Stimulated activated memory B cell treated with anti-CD40 and anti-IgM and Interleukin-4, amounts not matched to agents 10 μg/mL and 1 μg/mL and 100 μg/mL, for 72 hours (primary cell): ENCODE results near the gene PPFIA4.
A peak's percentile ranks its signal among the peaks of the same experiment; 100 is the strongest.
"Not testable (repeated sequence)": the region's sequence is repeated elsewhere in the genome, so short reads cannot be mapped to it uniquely, and the experiment has no call there.

Experiments
- ATAC-seq: fragments of 150-1000 bp; cut with Tn5 transposase; 2 replicates; pipeline ENCODE4 v1.10.0; 2021
- H3K27ac Mint-ChIP-seq: one replicate; pipeline ENCODE4 v1.8.0; 2022; ENCODE audit warnings: mild to moderate bottlenecking, mixed read lengths
- H3K27me3 Mint-ChIP-seq: one replicate; pipeline ENCODE4 v1.8.0; 2022; ENCODE audit warnings: mixed read lengths
- H3K36me3 Mint-ChIP-seq: one replicate; pipeline ENCODE4 v1.8.0; 2022; ENCODE audit warnings: mixed read lengths
- H3K4me1 Mint-ChIP-seq: one replicate; pipeline ENCODE4 v1.8.0; 2022; ENCODE audit warnings: mixed read lengths
- H3K4me3 Mint-ChIP-seq: one replicate; pipeline ENCODE4 v1.8.0; 2022; ENCODE audit warnings: mild to moderate bottlenecking, moderate library complexity, mixed read lengths
- H3K9me3 Mint-ChIP-seq: one replicate; pipeline ENCODE4 v1.8.0; 2022; ENCODE audit warnings: mixed read lengths

The PPFIA4 gene

GRCh38 chr1:203026031-203026665 is at the start of gene PPFIA4:
Gene PPFIA4 (plus strand): TSS chr1:203026491. CDS start chr1:203039009, 12,518 bp downstream.
- Mint-ChIP-seq H3K27me3 (peaks cover 8% of the 10 kb centered on the region), H3K27ac (peak within 1 kb of the TSS; percentile 53), H3K36me3 (peaks cover 37% of the 10 kb centered on the region), H3K9me3 (peaks cover 5% of the 10 kb centered on the region), H3K4me1 (peaks cover 10% of the 10 kb centered on the region), H3K4me3 (peak within 1 kb of the TSS; percentile 68)
- peak; percentile 92 for ATAC-seq

DNA sequence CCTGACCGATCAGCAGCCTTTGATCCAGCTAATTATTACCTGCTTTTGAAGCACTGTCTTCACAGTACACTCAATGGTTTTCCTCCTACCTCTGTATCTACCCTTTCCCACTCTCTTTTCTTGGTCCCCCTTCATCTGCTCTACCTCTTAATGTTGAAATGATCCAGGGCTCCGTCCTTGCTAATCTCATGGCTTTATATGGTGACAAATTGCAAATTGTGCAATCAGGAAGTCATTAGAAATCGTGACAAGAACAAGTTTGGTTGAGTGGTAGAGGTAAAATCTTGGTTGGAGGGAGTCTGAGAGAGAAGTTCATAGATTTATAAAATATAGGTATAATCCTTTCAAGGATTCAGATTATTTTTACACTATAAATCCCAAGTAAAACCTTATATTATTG is 49.7 kb upstream of the PPFIA4 start:
- Mint-ChIP-seq H3K27ac (no peak overlapping the region), H3K27me3 (peaks cover 20% of the 10 kb centered on the region), H3K4me1 (no peaks in the 10 kb centered on the region), H3K36me3 (no peaks in the 10 kb centered on the region), H3K4me3 (no peak overlapping the region), H3K9me3 (no peaks in the 10 kb centered on the region)
- ATAC-seq: no peak

DNA sequence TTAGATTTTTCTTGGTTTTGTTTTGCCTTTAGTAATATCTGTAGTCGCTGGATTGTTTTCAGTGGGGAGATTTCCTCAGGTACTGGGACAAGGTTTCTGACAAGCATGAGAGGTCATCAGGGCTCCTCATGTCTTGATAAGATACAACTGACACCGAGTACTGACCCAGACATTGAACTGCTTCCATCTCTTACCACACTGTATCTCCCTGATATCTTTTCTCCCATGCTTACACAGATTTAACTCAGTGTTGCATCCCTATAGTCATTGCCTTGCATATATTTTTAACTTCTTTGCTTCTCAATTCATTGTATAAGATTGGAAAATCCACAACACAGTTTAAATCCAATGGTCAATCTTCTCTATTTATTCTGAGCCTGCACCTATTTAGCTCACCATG is 46.8 kb upstream of the PPFIA4 start:
- no peak for ATAC-seq
- Mint-ChIP-seq H3K9me3 (no peaks in the 10 kb centered on the region), H3K27ac (no peak overlapping the region), H3K4me1 (no peaks in the 10 kb centered on the region), H3K36me3 (no peaks in the 10 kb centered on the region), H3K4me3 (no peak overlapping the region), H3K27me3 (peaks cover 20% of the 10 kb centered on the region)

GRCh38 chr1:202981939-202982338 is 44.4 kb upstream of the PPFIA4 start:
- no peaks in the 10 kb centered on the region for H3K9me3 Mint-ChIP-seq
- no peaks in the 10 kb centered on the region for H3K4me1 Mint-ChIP-seq
- no peak overlapping the region for H3K27ac Mint-ChIP-seq
- no peaks in the 10 kb centered on the region for H3K36me3 Mint-ChIP-seq
- ATAC-seq: no peak
- H3K4me3 Mint-ChIP-seq: no peak overlapping the region
- H3K27me3 Mint-ChIP-seq: peaks cover 26% of the 10 kb centered on the region

DNA sequence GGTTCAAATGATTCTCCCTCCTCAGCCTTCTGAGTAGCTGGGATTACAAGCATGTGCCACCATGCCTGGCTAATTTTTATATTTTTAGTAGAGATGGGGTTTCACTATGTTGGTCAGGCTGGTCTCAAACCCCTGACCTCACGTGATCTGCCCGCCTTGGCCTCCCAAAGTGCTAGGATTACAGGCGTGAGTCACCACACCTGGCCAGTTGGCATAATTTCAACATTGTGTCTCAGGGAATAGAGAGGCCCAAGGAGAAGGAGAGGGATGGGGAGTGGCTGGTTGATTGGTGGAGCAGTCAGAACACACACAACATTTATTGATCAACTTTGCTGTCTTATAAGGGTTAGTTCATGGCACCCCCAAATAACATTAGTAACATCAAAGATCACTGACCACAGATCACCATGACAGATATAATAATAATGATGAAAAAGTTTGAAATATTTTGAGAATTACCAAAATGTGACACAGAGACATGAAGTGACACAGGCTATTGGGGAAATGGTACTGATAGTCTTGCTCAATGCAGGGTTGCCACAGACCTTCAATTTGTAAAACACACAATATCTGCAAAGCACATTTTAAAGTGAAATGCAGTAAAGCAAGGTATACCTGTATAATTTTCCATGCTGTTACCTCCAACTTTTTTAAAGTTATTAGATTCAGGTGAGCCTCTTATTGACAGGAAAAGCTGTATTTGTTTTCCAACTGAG is 43.4 kb upstream of the PPFIA4 start:
- Mint-ChIP-seq H3K27me3 (peaks cover 30% of the 10 kb centered on the region), H3K36me3 (no peaks in the 10 kb centered on the region), H3K4me1 (no peaks in the 10 kb centered on the region), H3K4me3 (no peak overlapping the region), H3K9me3 (no peaks in the 10 kb centered on the region), H3K27ac (no peak overlapping the region)
- ATAC-seq: no peak

DNA sequence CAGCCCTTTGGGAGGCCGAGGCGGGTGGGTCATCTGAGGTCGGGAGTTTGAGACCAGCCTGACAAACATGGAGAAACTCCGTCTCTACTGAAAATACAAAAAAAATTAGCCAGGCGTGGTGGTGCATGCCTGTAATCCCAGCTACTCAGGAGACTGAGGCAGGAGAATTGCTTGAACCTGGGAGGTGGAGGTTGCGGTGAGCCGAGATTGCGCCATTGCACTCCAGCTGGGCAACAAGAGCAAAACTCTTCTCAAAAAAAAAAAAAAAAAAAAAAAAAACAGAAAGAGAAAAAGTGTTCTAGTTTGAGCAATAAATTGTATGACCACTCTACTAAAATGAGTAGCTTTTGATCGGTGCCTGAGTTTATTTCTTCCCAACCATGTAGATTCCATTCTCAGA is 40.2 kb upstream of the PPFIA4 start:
- not testable (repeated sequence) for H3K36me3 Mint-ChIP-seq, H3K4me3 Mint-ChIP-seq, ATAC-seq, H3K27ac Mint-ChIP-seq, H3K9me3 Mint-ChIP-seq
- H3K27me3 Mint-ChIP-seq: peaks cover 19% of the 10 kb centered on the region
- H3K4me1 Mint-ChIP-seq: peaks cover 11% of the 10 kb centered on the region

GRCh38 chr1:202987255-202987654 is 39.0 kb upstream of the PPFIA4 start:
- ATAC-seq: no peak
- H3K4me1 Mint-ChIP-seq: peaks cover 11% of the 10 kb centered on the region
- H3K27me3 Mint-ChIP-seq: peaks cover 22% of the 10 kb centered on the region
- H3K9me3 Mint-ChIP-seq: no peaks in the 10 kb centered on the region
- H3K27ac Mint-ChIP-seq: no peak overlapping the region
- H3K4me3 Mint-ChIP-seq: no peak overlapping the region
- H3K36me3 Mint-ChIP-seq: no peaks in the 10 kb centered on the region

- peaks cover 30% of the 10 kb centered on the region for H3K27me3 Mint-ChIP-seq
- no peak overlapping the region for H3K4me3 Mint-ChIP-seq
- H3K4me1 Mint-ChIP-seq: peaks cover 11% of the 10 kb centered on the region
- H3K9me3 Mint-ChIP-seq: no peaks in the 10 kb centered on the region
- no peak overlapping the region for H3K27ac Mint-ChIP-seq
- ATAC-seq: peak; percentile 12
- H3K36me3 Mint-ChIP-seq: no peaks in the 10 kb centered on the region
These were observed 38.2 kb upstream of the PPFIA4 start for GRCh38 chr1:202987922-202988583.

GRCh38 chr1:202989879-202990278 is 36.4 kb upstream of the PPFIA4 start:
- peaks cover 48% of the 10 kb centered on the region for H3K27me3 Mint-ChIP-seq
- H3K27ac Mint-ChIP-seq: peak overlapping the region; percentile 67

DNA sequence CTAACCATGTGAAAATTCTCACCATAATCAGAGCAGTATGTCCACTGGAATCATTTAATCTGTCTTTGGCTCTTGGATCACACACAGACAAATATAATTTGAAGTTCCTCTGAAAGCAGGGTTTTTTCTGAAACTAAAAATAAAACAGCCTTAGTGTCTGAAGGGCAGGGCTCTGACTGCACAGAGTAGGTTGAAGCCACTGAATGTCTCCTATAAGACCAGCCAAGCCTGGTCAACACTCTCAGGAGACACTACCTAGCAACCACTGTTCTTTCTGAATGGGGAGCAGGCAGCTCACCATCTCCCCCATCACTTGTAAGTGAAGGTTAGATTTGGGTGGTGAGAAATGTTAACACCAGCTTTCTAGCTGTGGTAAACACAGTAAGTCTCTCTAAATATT is 35.2 kb upstream of the PPFIA4 start:
- Mint-ChIP-seq H3K4me1 (peaks cover 11% of the 10 kb centered on the region), H3K27me3 (peaks cover 57% of the 10 kb centered on the region), H3K27ac (no peak overlapping the region), H3K36me3 (no peaks in the 10 kb centered on the region), H3K4me3 (no peak overlapping the region), H3K9me3 (no peaks in the 10 kb centered on the region)
- ATAC-seq: no peak

More at GRCh38 chr1:202989879-202990278, 36.4 kb upstream of the PPFIA4 start:
- Mint-ChIP-seq H3K4me1 (peaks cover 11% of the 10 kb centered on the region), H3K9me3 (no peaks in the 10 kb centered on the region), H3K4me3 (no peak overlapping the region), H3K36me3 (no peaks in the 10 kb centered on the region)
- no peak for ATAC-seq

DNA sequence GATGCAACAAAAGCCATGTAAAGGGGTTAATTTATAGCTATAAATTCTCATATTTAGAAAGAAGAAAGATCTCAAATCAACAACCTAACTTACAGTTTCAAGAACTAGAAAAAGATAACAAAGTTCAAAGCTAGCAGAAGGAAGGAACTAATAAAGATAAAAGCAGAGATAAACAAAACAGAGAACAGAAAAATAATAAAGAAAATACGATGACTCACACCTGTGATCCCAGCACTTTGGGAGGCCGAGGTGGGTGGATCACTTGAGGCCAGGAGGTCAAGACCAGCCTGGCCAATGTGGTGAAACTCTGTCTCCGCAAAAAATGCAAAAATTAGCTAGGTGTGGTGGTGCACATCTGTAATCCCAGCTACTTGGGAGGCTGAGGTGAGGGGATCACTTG is 31.5 kb upstream of the PPFIA4 start:
- H3K4me3 Mint-ChIP-seq: no peak overlapping the region
- H3K36me3 Mint-ChIP-seq: no peaks in the 10 kb centered on the region
- peaks cover 38% of the 10 kb centered on the region for H3K27me3 Mint-ChIP-seq
- H3K27ac Mint-ChIP-seq: no peak overlapping the region
- ATAC-seq: no peak
- no peaks in the 10 kb centered on the region for H3K9me3 Mint-ChIP-seq
- H3K4me1 Mint-ChIP-seq: peaks cover 17% of the 10 kb centered on the region

DNA sequence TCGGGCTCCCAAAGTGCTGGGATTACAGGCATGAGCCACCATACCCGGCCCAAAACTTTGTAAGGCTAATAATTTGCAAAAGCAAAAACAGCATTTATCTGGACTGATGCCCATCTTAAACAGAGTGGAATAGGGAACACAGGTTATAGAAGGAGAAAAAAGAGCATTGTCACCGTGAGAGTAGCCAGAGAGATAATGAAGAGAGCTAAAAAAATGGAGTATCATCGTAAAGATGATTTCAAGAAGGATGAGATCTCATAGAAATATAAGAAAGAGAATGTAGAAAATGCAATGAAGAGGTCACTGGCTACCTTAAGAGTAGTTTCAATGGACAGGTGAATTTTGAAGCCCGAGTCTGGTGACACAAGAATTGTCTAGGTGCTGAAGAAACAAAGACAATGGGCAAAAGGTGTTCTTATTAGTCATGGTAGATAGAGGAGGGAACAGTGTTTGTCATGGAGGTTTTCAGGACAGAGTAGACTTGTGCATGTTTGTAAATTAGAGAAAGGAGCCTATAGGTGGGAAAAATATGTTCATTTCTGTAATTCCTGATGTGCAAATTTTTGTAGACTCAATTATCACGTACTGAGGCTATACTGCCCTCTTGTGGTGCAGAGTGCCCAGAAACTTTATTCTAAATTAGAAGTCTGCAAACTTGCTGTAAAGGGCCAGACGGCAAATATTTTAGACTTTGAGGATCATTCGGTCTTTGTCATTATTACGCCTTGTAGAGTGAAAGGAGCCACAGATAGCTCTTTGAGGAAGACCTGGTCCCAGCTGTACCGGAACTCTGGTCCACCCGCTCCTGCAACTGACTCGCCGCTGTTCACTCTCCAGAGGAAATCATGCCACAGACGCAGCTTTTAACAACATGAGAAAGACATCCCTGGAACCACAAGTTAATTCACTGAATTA is 27.2 kb upstream of the PPFIA4 start:
- peak overlapping the region; percentile 15 for H3K27ac Mint-ChIP-seq
- no peaks in the 10 kb centered on the region for H3K9me3 Mint-ChIP-seq
- H3K4me3 Mint-ChIP-seq: peak overlapping the region; percentile 45
- no peaks in the 10 kb centered on the region for H3K36me3 Mint-ChIP-seq
- H3K4me1 Mint-ChIP-seq: peaks cover 12% of the 10 kb centered on the region
- peaks cover 17% of the 10 kb centered on the region for H3K27me3 Mint-ChIP-seq
- no peak for ATAC-seq

DNA sequence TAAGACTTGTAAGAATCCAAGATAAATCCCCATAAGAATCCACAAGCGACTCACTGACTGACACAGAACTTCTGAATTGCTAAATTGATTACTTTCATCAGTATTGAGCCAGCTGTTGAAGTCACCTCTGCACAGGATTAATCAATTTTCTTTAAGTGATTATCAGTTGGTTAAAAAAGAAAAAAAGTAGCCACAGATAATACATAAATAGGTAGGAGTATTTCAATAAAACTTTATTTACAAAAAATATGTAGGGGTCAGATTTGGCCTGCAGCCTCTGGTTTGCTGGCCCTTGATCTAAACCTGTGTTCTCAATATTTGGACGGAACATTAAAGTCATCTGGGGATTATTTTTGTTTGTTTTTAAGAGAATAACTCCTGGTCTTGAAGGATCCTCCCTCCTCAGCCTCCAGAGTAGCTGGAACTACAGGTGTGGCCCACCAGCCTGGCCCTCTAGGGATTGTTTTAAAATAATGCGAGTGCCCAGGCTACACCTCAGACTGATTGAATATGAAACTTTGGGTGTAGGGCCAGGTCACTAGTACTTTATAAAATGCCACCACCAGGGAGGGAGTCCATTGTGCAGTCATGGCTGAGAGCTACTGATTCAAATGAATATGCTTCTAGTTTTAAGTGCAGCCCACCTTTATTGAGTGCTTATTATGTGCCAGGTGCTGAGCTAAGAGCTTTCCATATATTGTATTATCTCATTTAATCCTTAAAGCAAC is 25.9 kb upstream of the PPFIA4 start:
- Mint-ChIP-seq H3K9me3 (no peaks in the 10 kb centered on the region), H3K36me3 (no peaks in the 10 kb centered on the region), H3K27me3 (peaks cover 4% of the 10 kb centered on the region), H3K4me3 (no peak overlapping the region), H3K27ac (no peak overlapping the region), H3K4me1 (peaks cover 14% of the 10 kb centered on the region)
- no peak for ATAC-seq

DNA sequence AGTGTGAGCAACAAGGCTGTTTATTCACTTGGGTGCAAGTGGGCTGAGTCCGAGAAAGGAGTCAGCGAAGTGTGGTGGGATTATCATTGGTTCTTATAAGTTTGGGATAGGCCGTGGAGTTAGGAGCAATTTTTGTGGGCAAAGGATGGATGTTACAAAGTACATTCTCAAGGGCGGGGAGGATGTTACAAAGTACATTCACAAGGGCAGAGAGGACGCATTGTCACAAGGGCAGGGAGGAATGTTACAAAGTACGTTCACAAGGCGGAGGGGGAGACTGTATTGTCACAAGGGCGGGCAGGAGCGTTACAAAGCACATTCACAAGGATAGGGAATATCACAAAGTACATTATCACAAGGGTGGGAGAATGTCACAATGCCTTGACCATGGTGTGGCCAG is 24.3 kb upstream of the PPFIA4 start:
- H3K36me3 Mint-ChIP-seq: peaks cover 4% of the 10 kb centered on the region
- no peak for ATAC-seq
- peaks cover 29% of the 10 kb centered on the region for H3K4me1 Mint-ChIP-seq
- H3K4me3 Mint-ChIP-seq: no peak overlapping the region
- no peaks in the 10 kb centered on the region for H3K27me3 Mint-ChIP-seq
- no peak overlapping the region for H3K27ac Mint-ChIP-seq
- peaks cover 6% of the 10 kb centered on the region for H3K9me3 Mint-ChIP-seq
